Thyroid gland (tissue), 4 donors: ENCODE data around the gene HOXD8.

ENCODE experiments used
- CTCF ChIP-seq, 6 experiments: fragments of 200-600 bp in 3 of 6; fragments of 450-650 bp in 3 of 6; sonication (generic) in 3 of 6; IDR thresholded peaks; one replicate each; pipeline ENCODE4 v1.5.1; 2016 to 2019; ENCODE audit warnings: antibody characterized with exemption in 6 of 6, mild to moderate bottlenecking in 2 of 6, inconsistent platforms in 1 of 6, moderate library complexity in 1 of 6
- POLR2A ChIP-seq, 2 donors: fragments of 450-650 bp; IDR thresholded peaks; one replicate each; pipeline ENCODE4 v1.6.1; 2017; ENCODE audit warnings: antibody characterized with exemption in 2 of 2, mild to moderate bottlenecking in 2 of 2, moderate library complexity in 1 of 2

DNA sequence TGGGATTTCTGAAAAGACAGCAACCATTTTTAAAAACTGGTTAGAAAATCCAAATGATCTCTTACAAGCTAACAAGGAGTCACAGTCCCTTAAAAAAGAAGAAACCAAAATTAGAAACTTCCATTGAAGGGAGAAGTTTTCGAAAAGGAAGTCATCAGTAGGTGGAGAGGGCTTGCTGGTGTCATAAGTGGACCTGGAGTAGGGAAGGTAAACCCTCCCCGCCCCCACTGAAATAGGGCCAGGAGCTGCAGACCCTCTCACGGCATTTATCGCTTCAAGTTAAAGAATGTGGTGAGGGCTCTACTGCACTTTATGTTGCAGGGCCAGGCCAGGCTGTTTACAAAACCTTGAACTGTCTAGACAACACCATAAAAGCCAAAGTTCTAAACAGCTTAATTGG lies 19.6 kb upstream of the HOXD8 start:
- TF ChIP-seq CTCF (IDR thresholded peaks at IDR 0.05) (no peak), POLR2A (IDR thresholded peaks at IDR 0.05) (no peak)
